Hepatocyte (in vitro differentiated cells): ENCODE measurements around the gene PRKAR1B. TPM values are rescaled to one million over a fixed set of nuclear protein-coding genes. Genes with fewer than 3 reads are reported as not detected.

Source experiments
- DNase-seq: peaks from one replicate; pipeline ENCODE4 v3.0.0-alpha.2; 2016; ENCODE audit warnings: low spot score
- H2AFZ ChIP-seq: fragments of 200-600 bp; sonication (generic); 2 replicates; pipeline ENCODE4 v1.6.0; 2016; ENCODE audit warnings: antibody characterized with exemption, mild to moderate bottlenecking
- H3K27ac ChIP-seq: fragments of 200-600 bp; sonication (generic); 2 replicates; pipeline ENCODE4 v1.5.1; 2016; ENCODE audit warnings: mild to moderate bottlenecking
- H3K27me3 ChIP-seq: fragments of 200-600 bp; sonication (generic); 2 replicates; pipeline ENCODE4 v1.6.1; 2016
- H3K36me3 ChIP-seq: fragments of 200-600 bp; sonication (generic); replicated peaks from 2 replicates; pipeline ENCODE4 v1.5.1; 2016; ENCODE audit warnings: low read depth; ENCODE audit not compliant: insufficient read depth
- H3K4me1 ChIP-seq: fragments of 200-600 bp; sonication (generic); 2 replicates; pipeline ENCODE4 v1.5.1; 2016; ENCODE audit warnings: mild to moderate bottlenecking, moderate library complexity; ENCODE audit not compliant: insufficient read depth
- H3K4me2 ChIP-seq: fragments of 200-600 bp; sonication (generic); 2 replicates; pipeline ENCODE4 v1.6.0; 2016
- H3K4me3 ChIP-seq: fragments of 200-600 bp; sonication (generic); 2 replicates; pipeline ENCODE4 v1.5.1; 2016; ENCODE audit warnings: mild to moderate bottlenecking
- H3K79me2 ChIP-seq: fragments of 200-600 bp; sonication (generic); 2 replicates; pipeline ENCODE4 v1.6.0; 2017; ENCODE audit warnings: mild to moderate bottlenecking
- H3K9me2 ChIP-seq: fragments of 200-600 bp; sonication (generic); replicated peaks from 2 replicates; pipeline ENCODE4 v1.6.0; 2017; ENCODE audit warnings: mild to moderate bottlenecking; ENCODE audit not compliant: insufficient read depth
- H3K9me3 ChIP-seq: fragments of 200-600 bp; sonication (generic); 2 replicates; pipeline ENCODE4 v1.5.1; 2016; ENCODE audit warnings: low read depth, mild to moderate bottlenecking
- H4K20me1 ChIP-seq: fragments of 200-600 bp; sonication (generic); 2 replicates; pipeline ENCODE4 v1.6.0; 2016; ENCODE audit warnings: mild to moderate bottlenecking; ENCODE audit not compliant: insufficient read depth, poor library complexity, severe bottlenecking
- EZH2 ChIP-seq: fragments of 200-600 bp; sonication (generic); IDR thresholded peaks from 2 replicates; pipeline ENCODE4 v1.6.1; 2016; ENCODE audit warnings: antibody characterized with exemption, mild to moderate bottlenecking, borderline replicate concordance
- EZH2phosphoT487 ChIP-seq: fragments of 200-600 bp; sonication (generic); IDR thresholded peaks from one replicate; pipeline ENCODE4 v1.6.1; 2018; ENCODE audit warnings: antibody characterized with exemption, mild to moderate bottlenecking, low read depth, moderate library complexity; ENCODE audit not compliant: unreplicated experiment, severe bottlenecking
- WGBS: methylation state at CpG from one replicate; pipeline ENCODE4 v1.1.6; 2016; ENCODE audit warnings: low lambda C conversion rate; ENCODE audit errors: missing lambda C conversion rate; 5-methylcytosine and 5-hydroxymethylcytosine counted together
- polyA plus RNA-seq: library from polyadenylated mRNA; unstranded; fragments of >200 nt; fragmentation: Nextera tagmentation; extraction: Ambion mirVana; gene quantifications from 2 replicates; pipeline ENCODE4 v1.2.1, GENCODE V29; 2016
- total RNA-seq: library from RNA; depleted of rRNA; stranded (reverse); fragments of >200 nt; gene quantifications from 2 replicates; pipeline ENCODE4 v1.2.3, GENCODE V29; 2014
- TF ChIP-seq, protein P1 (sequence below): fragments of 200-600 bp; sonication (generic); IDR thresholded peaks from 2 replicates; pipeline ENCODE4 v1.5.1; 2016; ENCODE audit warnings: antibody characterized with exemption, mild to moderate bottlenecking; ENCODE audit not compliant: poor library complexity

The PRKAR1B gene
- total and polyA plus RNA-seq, 2 experiments from 2014 or later: 16.6 to 28.7 TPM

DNA sequence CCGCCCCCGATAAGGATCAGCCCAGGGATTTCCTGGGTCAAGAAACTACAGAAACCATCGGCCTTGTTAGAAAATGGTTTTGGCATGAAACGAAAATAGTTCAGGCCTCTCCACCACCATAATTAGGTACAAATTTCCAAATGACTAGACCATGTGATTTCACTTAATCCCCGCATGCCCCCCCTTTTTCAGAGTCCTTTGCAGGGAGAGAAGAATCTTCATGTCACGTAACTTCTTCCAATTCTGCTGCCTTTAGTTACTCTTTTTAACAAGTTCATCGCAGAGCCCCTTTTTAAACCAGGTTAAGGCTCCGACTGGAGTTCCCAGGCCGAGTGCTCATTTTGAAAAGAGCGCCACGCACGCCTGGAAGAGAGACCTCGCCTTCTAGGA, 210.9 kb downstream of the PRKAR1B start:
- Histone ChIP-seq H4K20me1 (peaks cover 49% of the 10 kb centered on the region), H3K79me2 (peaks cover 63% of the 10 kb centered on the region), H3K4me1 (peaks cover 29% of the 10 kb centered on the region), H3K9me3 (no peaks in the 10 kb centered on the region), H3K27ac (peak overlapping the region; percentile 98), H3K27me3 (peaks cover 11% of the 10 kb centered on the region), H3K36me3 (no peaks in the 10 kb centered on the region), H2AFZ (no peak overlapping the region), H3K9me2 (no peaks in the 10 kb centered on the region), H3K4me3 (peak overlapping the region; percentile 99), H3K4me2 (peak overlapping the region; percentile 91)
- DNase-seq: no peak
- no peak for TF ChIP-seq EZH2phosphoT487
- 16% methylated on average over 13 of the region's 13 CpGs for WGBS

DNA sequence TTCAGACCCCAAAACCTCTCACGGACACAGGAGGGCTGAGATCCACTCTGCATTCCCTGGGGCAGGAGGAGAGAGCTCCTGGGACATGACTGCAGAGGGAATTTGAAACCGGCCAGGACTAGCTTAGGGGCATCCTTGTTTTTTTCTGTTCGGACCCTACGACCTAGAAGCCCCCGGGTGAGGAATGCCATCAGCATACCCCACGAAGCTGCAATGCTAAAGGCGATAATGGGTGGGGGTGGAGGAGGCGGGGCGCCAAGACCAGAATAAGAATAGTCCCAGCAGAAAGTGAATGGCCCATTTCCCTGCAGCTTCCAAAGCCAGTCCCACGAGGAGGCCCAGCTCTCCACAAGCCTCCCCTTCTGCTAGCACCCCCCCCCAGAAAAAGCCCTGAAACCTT, 211.5 kb downstream of the PRKAR1B start:
- Histone ChIP-seq H3K4me2 (peak overlapping the region; percentile 91), H3K27me3 (peaks cover 5% of the 10 kb centered on the region), H2AFZ (no peak overlapping the region), H3K36me3 (no peaks in the 10 kb centered on the region), H4K20me1 (peaks cover 49% of the 10 kb centered on the region), H3K4me3 (no peak overlapping the region), H3K27ac (no peak overlapping the region), H3K79me2 (peaks cover 60% of the 10 kb centered on the region), H3K4me1 (peaks cover 23% of the 10 kb centered on the region), H3K9me3 (no peaks in the 10 kb centered on the region), H3K9me2 (no peaks in the 10 kb centered on the region)
- DNase-seq: no peak
- 57% methylated on average over 9 of the region's 10 CpGs for WGBS
- TF ChIP-seq EZH2: no peak
- TF ChIP-seq EZH2phosphoT487: no peak
- TF ChIP-seq, protein P1, sequence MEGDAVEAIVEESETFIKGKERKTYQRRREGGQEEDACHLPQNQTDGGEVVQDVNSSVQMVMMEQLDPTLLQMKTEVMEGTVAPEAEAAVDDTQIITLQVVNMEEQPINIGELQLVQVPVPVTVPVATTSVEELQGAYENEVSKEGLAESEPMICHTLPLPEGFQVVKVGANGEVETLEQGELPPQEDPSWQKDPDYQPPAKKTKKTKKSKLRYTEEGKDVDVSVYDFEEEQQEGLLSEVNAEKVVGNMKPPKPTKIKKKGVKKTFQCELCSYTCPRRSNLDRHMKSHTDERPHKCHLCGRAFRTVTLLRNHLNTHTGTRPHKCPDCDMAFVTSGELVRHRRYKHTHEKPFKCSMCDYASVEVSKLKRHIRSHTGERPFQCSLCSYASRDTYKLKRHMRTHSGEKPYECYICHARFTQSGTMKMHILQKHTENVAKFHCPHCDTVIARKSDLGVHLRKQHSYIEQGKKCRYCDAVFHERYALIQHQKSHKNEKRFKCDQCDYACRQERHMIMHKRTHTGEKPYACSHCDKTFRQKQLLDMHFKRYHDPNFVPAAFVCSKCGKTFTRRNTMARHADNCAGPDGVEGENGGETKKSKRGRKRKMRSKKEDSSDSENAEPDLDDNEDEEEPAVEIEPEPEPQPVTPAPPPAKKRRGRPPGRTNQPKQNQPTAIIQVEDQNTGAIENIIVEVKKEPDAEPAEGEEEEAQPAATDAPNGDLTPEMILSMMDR: no peak

DNA sequence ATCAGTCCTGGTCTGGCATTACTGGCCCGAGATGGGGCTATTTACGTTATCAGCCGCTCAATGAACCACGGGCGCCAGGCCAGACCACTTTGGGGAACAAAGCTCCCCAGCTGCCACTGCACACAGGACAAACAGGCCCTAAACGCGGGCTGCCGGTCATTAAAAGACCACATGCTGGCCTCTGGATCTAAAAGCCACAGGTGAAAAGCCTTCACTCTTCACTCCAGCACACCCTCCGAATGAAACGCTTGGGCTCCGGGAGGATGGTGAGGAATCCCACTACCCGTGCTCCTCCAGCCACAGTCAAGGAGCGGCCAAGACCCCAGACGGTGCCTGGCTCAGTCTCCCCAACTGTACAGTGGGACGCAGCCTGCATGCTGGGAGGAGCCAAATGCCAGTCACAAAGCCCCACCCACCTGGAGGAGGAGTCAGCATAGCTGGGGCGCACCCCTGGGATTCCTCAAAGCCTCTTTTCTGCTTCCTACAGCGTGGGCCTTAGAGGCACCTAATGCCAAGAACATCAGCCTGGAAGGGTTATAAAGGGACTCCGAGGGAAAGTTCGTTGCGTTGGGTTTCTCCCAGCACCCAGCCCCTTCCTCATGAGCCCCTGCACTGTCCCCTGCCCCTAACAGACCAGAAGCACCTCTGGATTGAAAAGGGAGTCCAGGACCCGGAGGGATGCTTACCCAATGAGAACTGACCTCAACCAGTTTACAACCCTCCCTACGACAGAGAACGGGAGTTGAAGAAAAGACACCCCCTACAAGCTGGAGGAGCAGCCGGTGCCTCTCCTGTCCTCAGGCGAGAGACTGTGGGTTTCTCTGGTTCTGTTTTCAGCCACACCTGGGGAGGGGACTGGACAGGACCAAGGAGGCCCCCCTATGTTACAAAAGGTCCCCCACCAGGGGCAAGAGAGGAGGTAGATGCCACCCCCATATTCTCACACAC, 212.2 kb downstream of the PRKAR1B start:
- Histone ChIP-seq H2AFZ (no peak overlapping the region), H3K79me2 (peaks cover 60% of the 10 kb centered on the region), H3K36me3 (no peaks in the 10 kb centered on the region), H3K27me3 (no peaks in the 10 kb centered on the region), H3K4me1 (peaks cover 17% of the 10 kb centered on the region), H4K20me1 (peaks cover 49% of the 10 kb centered on the region), H3K9me3 (no peaks in the 10 kb centered on the region), H3K27ac (no peak overlapping the region), H3K4me2 (peak overlapping the region; percentile 91), H3K9me2 (no peaks in the 10 kb centered on the region), H3K4me3 (no peak overlapping the region)
- 63% methylated on average over 24 of the region's 25 CpGs for WGBS
- TF ChIP-seq, protein P1: no peak
- DNase-seq: no peak

DNA sequence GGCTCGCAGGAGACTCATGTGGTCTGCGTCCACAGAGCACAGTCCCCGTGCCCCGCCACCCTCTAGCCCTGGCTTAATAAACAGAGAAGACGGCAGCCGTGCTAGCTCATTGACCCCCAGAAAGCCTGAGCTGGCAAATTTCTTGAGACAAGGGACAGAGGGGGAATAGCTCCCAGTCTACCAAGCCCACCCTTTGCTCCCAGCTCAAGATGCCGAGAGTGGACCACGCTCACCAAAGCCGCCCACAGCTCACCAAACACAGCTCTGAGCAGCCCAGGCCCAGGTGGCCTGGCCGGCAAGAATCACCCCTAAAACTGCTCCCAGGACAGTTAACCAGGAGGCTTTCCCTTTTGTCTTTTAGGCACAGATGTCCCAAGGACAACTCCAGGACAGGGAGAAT, 212.8 kb downstream of the PRKAR1B start:
- Histone ChIP-seq H3K9me2 (no peaks in the 10 kb centered on the region), H3K27ac (no peak overlapping the region), H3K36me3 (no peaks in the 10 kb centered on the region), H3K4me3 (no peak overlapping the region), H3K27me3 (no peaks in the 10 kb centered on the region), H3K4me1 (peaks cover 17% of the 10 kb centered on the region), H4K20me1 (peaks cover 49% of the 10 kb centered on the region), H3K79me2 (peaks cover 60% of the 10 kb centered on the region), H3K9me3 (no peaks in the 10 kb centered on the region), H3K4me2 (no peak overlapping the region), H2AFZ (no peak overlapping the region)
- 95% methylated on average over 10 of the region's 10 CpGs for WGBS
- no peak for TF ChIP-seq EZH2
- DNase-seq: no peak
